WTC11 (cell line): ENCODE data around the gene LRP1. TPM values are rescaled to one million over a fixed set of nuclear protein-coding genes. Genes with fewer than 3 reads are reported as not detected.

Experiments used
- ATAC-seq: fragments of 200-7000 bp; cut with Tn5 transposase; 2 replicates; pipeline ENCODE4 v1.10.0; 2021; ENCODE audit warnings: mild to moderate bottlenecking, moderate library complexity
- CTCF ChIA-PET: fragments of 300-600 bp; sonication (Branson Sonifier 250); formaldehyde crosslinking; loops from one replicate; lab custom pipeline; 2021; ENCODE audit warnings: antibody characterized with exemption; lab: Charles Lee
- POLR2A ChIA-PET: fragments of 350-600 bp; sonication (Branson Sonifier 250); formaldehyde crosslinking; loops from one replicate; lab custom pipeline; 2021; ENCODE audit warnings: antibody characterized with exemption; lab: Charles Lee
- DNase-seq: peaks from one replicate; pipeline ENCODE4 v3.0.0; 2021; ENCODE audit warnings: low spot score
- H3K27ac Mint-ChIP-seq: 2 replicates; pipeline ENCODE4 v1.8.0; 2021; ENCODE audit warnings: mixed read lengths
- H3K27me3 Mint-ChIP-seq: 2 replicates; pipeline ENCODE4 v1.8.0; 2021; ENCODE audit warnings: low read depth, mild to moderate bottlenecking, moderate library complexity, mixed read lengths
- H3K36me3 Mint-ChIP-seq: 2 replicates; pipeline ENCODE4 v1.8.0; 2021; ENCODE audit warnings: mixed read lengths
- H3K4me1 Mint-ChIP-seq: 2 replicates; pipeline ENCODE4 v1.8.0; 2022; ENCODE audit warnings: mixed read lengths
- H3K4me3 Mint-ChIP-seq: 2 replicates; pipeline ENCODE4 v1.8.0; 2021; ENCODE audit warnings: mild to moderate bottlenecking, moderate library complexity, mixed read lengths
- H3K9me3 Mint-ChIP-seq: 2 replicates; pipeline ENCODE4 v1.8.0; 2021; ENCODE audit warnings: mixed read lengths
- CREB1 ChIP-seq: sonication (generic); formaldehyde crosslinking; IDR thresholded peaks from 2 replicates; pipeline ENCODE4 v1.8.0; 2023; ENCODE audit warnings: mild to moderate bottlenecking, missing genetic modification reagents
- ERG ChIP-seq: fragments of 250-450 bp; sonication (Bioruptor Pico); IDR thresholded peaks from 2 replicates; pipeline ENCODE4 v1.8.0; 2021; ENCODE audit warnings: mild to moderate bottlenecking
- FOXJ3 ChIP-seq: sonication (generic); formaldehyde crosslinking; IDR thresholded peaks from 2 replicates; pipeline ENCODE4 v1.9.0; 2021; ENCODE audit warnings: missing genetic modification reagents, mild to moderate bottlenecking, borderline replicate concordance
- JAZF1 ChIP-seq: fragments of 250-450 bp; sonication (Bioruptor Pico); IDR thresholded peaks from 2 replicates; pipeline ENCODE4 v1.9.0; 2021; ENCODE audit warnings: moderate library complexity, mild to moderate bottlenecking, inconsistent platforms
- NFATC4 ChIP-seq: fragments of 250-450 bp; sonication (Bioruptor Pico); IDR thresholded peaks from 2 replicates; pipeline ENCODE4 v1.9.0; 2021; ENCODE audit warnings: mild to moderate bottlenecking
- NR1H2 ChIP-seq: sonication (generic); formaldehyde crosslinking; IDR thresholded peaks from 2 replicates; pipeline ENCODE4 v1.9.0; 2021; ENCODE audit warnings: mild to moderate bottlenecking, moderate library complexity, missing genetic modification reagents
- NR3C1 ChIP-seq: sonication (generic); formaldehyde crosslinking; conservative IDR thresholded peaks from 2 replicates; pipeline ENCODE4 v1.8.1; 2023; ENCODE audit warnings: low read depth, mild to moderate bottlenecking, missing genetic modification reagents
- RELA ChIP-seq: sonication (generic); formaldehyde crosslinking; IDR thresholded peaks from 2 replicates; pipeline ENCODE4 v1.8.1; 2022; ENCODE audit warnings: missing genetic modification reagents, mild to moderate bottlenecking, borderline replicate concordance
- RORB ChIP-seq: fragments of 250-450 bp; sonication (Bioruptor Pico); IDR thresholded peaks from 2 replicates; pipeline ENCODE4 v1.9.0; 2021; ENCODE audit warnings: mild to moderate bottlenecking
- SMAD4 ChIP-seq: sonication (generic); formaldehyde crosslinking; IDR thresholded peaks from 2 replicates; pipeline ENCODE4 v1.8.0; 2022; ENCODE audit warnings: mild to moderate bottlenecking, missing genetic modification reagents
- SP1 ChIP-seq: sonication (generic); formaldehyde crosslinking; conservative IDR thresholded peaks from 2 replicates; pipeline ENCODE4 v1.8.1; 2022; ENCODE audit warnings: missing genetic modification reagents
- ZMAT4 ChIP-seq: fragments of 250-450 bp; sonication (Bioruptor Pico); IDR thresholded peaks from 2 replicates; pipeline ENCODE4 v1.9.0; 2021; ENCODE audit warnings: mild to moderate bottlenecking
- ZNF138 ChIP-seq: sonication (generic); formaldehyde crosslinking; conservative IDR thresholded peaks from 2 replicates; pipeline ENCODE4 v1.8.1; 2022; ENCODE audit warnings: mild to moderate bottlenecking, moderate library complexity, missing genetic modification reagents
- ZNF425 ChIP-seq: fragments of 250-450 bp; sonication (Bioruptor Pico); conservative IDR thresholded peaks from 2 replicates; pipeline ENCODE4 v1.9.0; 2021; ENCODE audit warnings: mild to moderate bottlenecking
- ZNF671 ChIP-seq: fragments of 250-450 bp; sonication (Bioruptor Pico); IDR thresholded peaks from 2 replicates; pipeline ENCODE4 v1.8.0; 2021; ENCODE audit warnings: mild to moderate bottlenecking
- total RNA-seq: library from RNA; stranded (reverse); gene quantifications from 3 replicates; pipeline ENCODE4 v1.2.3, GENCODE V29; 2021
- TF ChIP-seq, protein P1 (sequence below): sonication (generic); formaldehyde crosslinking; IDR thresholded peaks from 2 replicates; pipeline ENCODE4 v1.8.0; 2022; ENCODE audit warnings: mild to moderate bottlenecking, missing genetic modification reagents
- TF ChIP-seq, protein P2 (sequence below): fragments of 200-600 bp; IDR thresholded peaks from 2 replicates; pipeline ENCODE4 v1.8.0; 2022; ENCODE audit warnings: antibody characterized with exemption
- TF ChIP-seq, protein P3 (sequence below): sonication (generic); formaldehyde crosslinking; IDR thresholded peaks from 2 replicates; pipeline ENCODE4 v1.8.0; 2022; ENCODE audit warnings: missing genetic modification reagents
- TF ChIP-seq, protein P4 (sequence below): sonication (generic); formaldehyde crosslinking; conservative IDR thresholded peaks from 2 replicates; pipeline ENCODE4 v1.8.1; 2023; ENCODE audit warnings: mild to moderate bottlenecking, low read depth, missing genetic modification reagents, moderate library complexity

The LRP1 gene
- total RNA-seq, 1 experiment from 2014 or later: 120 TPM

- H3K36me3 Mint-ChIP-seq: peaks cover 70% of the 10 kb centered on the region
- TF ChIP-seq, protein P1, sequence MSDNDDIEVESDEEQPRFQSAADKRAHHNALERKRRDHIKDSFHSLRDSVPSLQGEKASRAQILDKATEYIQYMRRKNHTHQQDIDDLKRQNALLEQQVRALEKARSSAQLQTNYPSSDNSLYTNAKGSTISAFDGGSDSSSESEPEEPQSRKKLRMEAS (CRISPR knock-in tag): no peak
- TF ChIP-seq ZNF671 (CRISPR knock-in tag): no peak
- TF ChIP-seq ZNF138 (CRISPR knock-in tag): no peak
- no peak for TF ChIP-seq JAZF1
- H3K9me3 Mint-ChIP-seq: no peaks in the 10 kb centered on the region
- H3K27ac Mint-ChIP-seq: no peak overlapping the region
- POLR2A ChIA-PET: no interaction called here
- no peaks in the 10 kb centered on the region for H3K4me1 Mint-ChIP-seq
- H3K27me3 Mint-ChIP-seq: no peaks in the 10 kb centered on the region
- DNase-seq (no peak), ATAC-seq (no peak)
- H3K4me3 Mint-ChIP-seq: no peak overlapping the region
- CTCF ChIA-PET: interaction anchor here (1.0 kb wide), 1 partner anchor 53 kb away, joined by 3 read pairs; no protein-coding TSS in a partner anchor
Observed at GRCh38 chr12:57160741-57161140, 32.5 kb downstream of the LRP1 start.

- ATAC-seq: no peak
- CTCF ChIA-PET: interaction anchor here (0.7 to 1.0 kb wide), 2 partner anchors 11 to 52 kb away, joined by 3 to 5 read pairs; no protein-coding TSS in a partner anchor
- Mint-ChIP-seq H3K4me3 (no peak overlapping the region), H3K27ac (no peak overlapping the region), H3K36me3 (peaks cover 76% of the 10 kb centered on the region), H3K4me1 (no peaks in the 10 kb centered on the region), H3K9me3 (no peaks in the 10 kb centered on the region), H3K27me3 (no peaks in the 10 kb centered on the region)
- TF ChIP-seq CREB1: no peak
- TF ChIP-seq, protein P2, sequence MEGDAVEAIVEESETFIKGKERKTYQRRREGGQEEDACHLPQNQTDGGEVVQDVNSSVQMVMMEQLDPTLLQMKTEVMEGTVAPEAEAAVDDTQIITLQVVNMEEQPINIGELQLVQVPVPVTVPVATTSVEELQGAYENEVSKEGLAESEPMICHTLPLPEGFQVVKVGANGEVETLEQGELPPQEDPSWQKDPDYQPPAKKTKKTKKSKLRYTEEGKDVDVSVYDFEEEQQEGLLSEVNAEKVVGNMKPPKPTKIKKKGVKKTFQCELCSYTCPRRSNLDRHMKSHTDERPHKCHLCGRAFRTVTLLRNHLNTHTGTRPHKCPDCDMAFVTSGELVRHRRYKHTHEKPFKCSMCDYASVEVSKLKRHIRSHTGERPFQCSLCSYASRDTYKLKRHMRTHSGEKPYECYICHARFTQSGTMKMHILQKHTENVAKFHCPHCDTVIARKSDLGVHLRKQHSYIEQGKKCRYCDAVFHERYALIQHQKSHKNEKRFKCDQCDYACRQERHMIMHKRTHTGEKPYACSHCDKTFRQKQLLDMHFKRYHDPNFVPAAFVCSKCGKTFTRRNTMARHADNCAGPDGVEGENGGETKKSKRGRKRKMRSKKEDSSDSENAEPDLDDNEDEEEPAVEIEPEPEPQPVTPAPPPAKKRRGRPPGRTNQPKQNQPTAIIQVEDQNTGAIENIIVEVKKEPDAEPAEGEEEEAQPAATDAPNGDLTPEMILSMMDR: no peak
- TF ChIP-seq RELA (CRISPR knock-in tag): no peak
- TF ChIP-seq, protein P3, sequence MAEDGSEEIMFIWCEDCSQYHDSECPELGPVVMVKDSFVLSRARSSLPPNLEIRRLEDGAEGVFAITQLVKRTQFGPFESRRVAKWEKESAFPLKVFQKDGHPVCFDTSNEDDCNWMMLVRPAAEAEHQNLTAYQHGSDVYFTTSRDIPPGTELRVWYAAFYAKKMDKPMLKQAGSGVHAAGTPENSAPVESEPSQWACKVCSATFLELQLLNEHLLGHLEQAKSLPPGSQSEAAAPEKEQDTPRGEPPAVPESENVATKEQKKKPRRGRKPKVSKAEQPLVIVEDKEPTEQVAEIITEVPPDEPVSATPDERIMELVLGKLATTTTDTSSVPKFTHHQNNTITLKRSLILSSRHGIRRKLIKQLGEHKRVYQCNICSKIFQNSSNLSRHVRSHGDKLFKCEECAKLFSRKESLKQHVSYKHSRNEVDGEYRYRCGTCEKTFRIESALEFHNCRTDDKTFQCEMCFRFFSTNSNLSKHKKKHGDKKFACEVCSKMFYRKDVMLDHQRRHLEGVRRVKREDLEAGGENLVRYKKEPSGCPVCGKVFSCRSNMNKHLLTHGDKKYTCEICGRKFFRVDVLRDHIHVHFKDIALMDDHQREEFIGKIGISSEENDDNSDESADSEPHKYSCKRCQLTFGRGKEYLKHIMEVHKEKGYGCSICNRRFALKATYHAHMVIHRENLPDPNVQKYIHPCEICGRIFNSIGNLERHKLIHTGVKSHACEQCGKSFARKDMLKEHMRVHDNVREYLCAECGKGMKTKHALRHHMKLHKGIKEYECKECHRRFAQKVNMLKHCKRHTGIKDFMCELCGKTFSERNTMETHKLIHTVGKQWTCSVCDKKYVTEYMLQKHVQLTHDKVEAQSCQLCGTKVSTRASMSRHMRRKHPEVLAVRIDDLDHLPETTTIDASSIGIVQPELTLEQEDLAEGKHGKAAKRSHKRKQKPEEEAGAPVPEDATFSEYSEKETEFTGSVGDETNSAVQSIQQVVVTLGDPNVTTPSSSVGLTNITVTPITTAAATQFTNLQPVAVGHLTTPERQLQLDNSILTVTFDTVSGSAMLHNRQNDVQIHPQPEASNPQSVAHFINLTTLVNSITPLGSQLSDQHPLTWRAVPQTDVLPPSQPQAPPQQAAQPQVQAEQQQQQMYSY: no peak
- DNase-seq: no peak
- POLR2A ChIA-PET: no interaction called here
Observed at GRCh38 chr12:57161491-57161890, 33.2 kb downstream of the LRP1 start.

DNA sequence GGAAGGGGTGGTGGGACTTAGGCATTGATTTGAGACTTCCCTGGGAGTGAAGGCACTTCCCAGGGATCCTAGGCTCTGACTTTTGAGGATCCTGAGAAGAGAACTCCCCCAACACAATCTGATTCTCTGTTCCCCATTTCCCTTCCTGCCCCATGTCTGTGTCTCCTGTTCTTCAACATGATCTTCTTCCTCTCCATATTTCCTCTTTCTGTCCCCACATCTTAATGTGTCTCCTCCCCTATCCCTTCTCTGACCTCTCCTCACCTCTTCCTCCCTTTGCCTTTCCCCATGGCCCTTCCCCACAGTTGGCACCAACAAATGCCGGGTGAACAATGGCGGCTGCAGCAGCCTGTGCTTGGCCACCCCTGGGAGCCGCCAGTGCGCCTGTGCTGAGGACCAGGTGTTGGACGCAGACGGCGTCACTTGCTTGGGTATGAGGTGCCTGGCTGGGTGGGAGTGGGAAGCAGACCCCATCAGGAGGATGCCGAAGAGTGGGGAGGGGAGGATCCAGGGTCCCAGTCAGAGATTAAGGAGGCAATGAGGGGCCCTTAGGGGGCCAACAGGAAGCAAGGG lies 34.4 kb downstream of the LRP1 start:
- H3K36me3 Mint-ChIP-seq: peaks cover 74% of the 10 kb centered on the region
- POLR2A ChIA-PET: no interaction called here
- no peaks in the 10 kb centered on the region for H3K9me3 Mint-ChIP-seq
- no peak for DNase-seq
- ATAC-seq: no peak
- no peaks in the 10 kb centered on the region for H3K4me1 Mint-ChIP-seq
- no peaks in the 10 kb centered on the region for H3K27me3 Mint-ChIP-seq
- CTCF ChIA-PET: interaction anchor here (1.2 to 1.5 kb wide), 3 partner anchors 11 to 20 kb away, joined by 4 to 5 read pairs (median 5); no protein-coding TSS in a partner anchor
- no peak overlapping the region for H3K4me3 Mint-ChIP-seq
- H3K27ac Mint-ChIP-seq: no peak overlapping the region
- TF ChIP-seq ZNF425 (CRISPR knock-in tag) (no peak), SMAD4 (CRISPR knock-in tag) (no peak), RORB (CRISPR knock-in tag) (no peak), NFATC4 (CRISPR knock-in tag) (no peak), NR3C1 (no peak), SP1 (CRISPR knock-in tag) (no peak), ERG (CRISPR knock-in tag) (no peak), FOXJ3 (CRISPR knock-in tag) (no peak), ZMAT4 (no peak), NR1H2 (CRISPR knock-in tag) (no peak)
- TF ChIP-seq, protein P4, sequence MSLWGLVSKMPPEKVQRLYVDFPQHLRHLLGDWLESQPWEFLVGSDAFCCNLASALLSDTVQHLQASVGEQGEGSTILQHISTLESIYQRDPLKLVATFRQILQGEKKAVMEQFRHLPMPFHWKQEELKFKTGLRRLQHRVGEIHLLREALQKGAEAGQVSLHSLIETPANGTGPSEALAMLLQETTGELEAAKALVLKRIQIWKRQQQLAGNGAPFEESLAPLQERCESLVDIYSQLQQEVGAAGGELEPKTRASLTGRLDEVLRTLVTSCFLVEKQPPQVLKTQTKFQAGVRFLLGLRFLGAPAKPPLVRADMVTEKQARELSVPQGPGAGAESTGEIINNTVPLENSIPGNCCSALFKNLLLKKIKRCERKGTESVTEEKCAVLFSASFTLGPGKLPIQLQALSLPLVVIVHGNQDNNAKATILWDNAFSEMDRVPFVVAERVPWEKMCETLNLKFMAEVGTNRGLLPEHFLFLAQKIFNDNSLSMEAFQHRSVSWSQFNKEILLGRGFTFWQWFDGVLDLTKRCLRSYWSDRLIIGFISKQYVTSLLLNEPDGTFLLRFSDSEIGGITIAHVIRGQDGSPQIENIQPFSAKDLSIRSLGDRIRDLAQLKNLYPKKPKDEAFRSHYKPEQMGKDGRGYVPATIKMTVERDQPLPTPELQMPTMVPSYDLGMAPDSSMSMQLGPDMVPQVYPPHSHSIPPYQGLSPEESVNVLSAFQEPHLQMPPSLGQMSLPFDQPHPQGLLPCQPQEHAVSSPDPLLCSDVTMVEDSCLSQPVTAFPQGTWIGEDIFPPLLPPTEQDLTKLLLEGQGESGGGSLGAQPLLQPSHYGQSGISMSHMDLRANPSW (CRISPR knock-in tag): no peak
